HCT116 (cell line): ENCODE data around the gene RNF130.

Experiments used
- CTCF ChIP-seq, 3 experiments: fragments of 200-600 bp in 1 of 3; sonication (generic) in 1 of 3; IDR thresholded peaks in 2 of 3; conservative IDR thresholded peaks in 1 of 3; 2 replicates each; pipeline ENCODE4 v1.5.1; 2012 to 2017; ENCODE audit warnings: low read depth in 2 of 3, low read length in 2 of 3, antibody characterized with exemption in 1 of 3, borderline replicate concordance in 1 of 3, control low read depth in 1 of 3, mild to moderate bottlenecking in 1 of 3, mixed read lengths in 1 of 3, mixed run types in 1 of 3, moderate library complexity in 1 of 3; ENCODE audit not compliant: insufficient read depth in 1 of 3
- EZH2 ChIP-seq: fragments of 200-600 bp; sonication (generic); IDR thresholded peaks from 2 replicates; pipeline ENCODE4 v1.6.1; 2017; ENCODE audit warnings: antibody characterized with exemption, mixed run types
- EZH2phosphoT487 ChIP-seq: fragments of 200-600 bp; IDR thresholded peaks from 2 replicates; pipeline ENCODE4 v1.6.1; 2018; ENCODE audit warnings: antibody characterized with exemption, borderline replicate concordance
- JUND ChIP-seq: IDR thresholded peaks from 2 replicates; pipeline ENCODE4 v1.6.1; 2012
- POLR2AphosphoS5 ChIP-seq: IDR thresholded peaks from 2 replicates; pipeline ENCODE4 v1.6.1; 2011; ENCODE audit warnings: mild to moderate bottlenecking, low read depth, low read length, moderate library complexity
- RAD21 ChIP-seq: IDR thresholded peaks from 2 replicates; pipeline ENCODE4 v1.6.1; 2012; ENCODE audit warnings: low read depth, mild to moderate bottlenecking
- ZNF274 ChIP-seq: fragments of 200-500 bp; sonication (Bioruptor generic); IDR thresholded peaks from 2 replicates; pipeline ENCODE4 v1.6.1; 2014; ENCODE audit warnings: mild to moderate bottlenecking, low read depth, low read length, inconsistent platforms

- TF ChIP-seq CTCF (IDR thresholded peaks at IDR 0.05 in 2 of 3, conservative IDR thresholded peaks at IDR 0.05 in 1 of 3; ENCODE audit: borderline replicate concordance in 1 of 3, insufficient read depth in 1 of 3, low read depth in 2 of 3, low read length in 2 of 3) (no peak), EZH2 (no peak), EZH2phosphoT487 (no peak), POLR2AphosphoS5 (no peak), ZNF274 (no peak), JUND (no peak), RAD21 (no peak)
These were observed 48.3 kb upstream of the RNF130 start for GRCh38 chr5:180119903-180120236.
